ENCODE measurements around the gene TSHZ3. TPM values are rescaled to one million over a fixed set of nuclear protein-coding genes. Genes with fewer than 3 reads are reported as not detected.

TSHZ3 gene
- total and polyA plus RNA-seq, 2 of the 8 experiments (the other 6 are each of a cell fraction or from before 2014, with no cell fraction given) = 3.1 to 12.3 TPM

GRCh38 chr19:31260171-31260933 is 88.9 kb downstream of the TSHZ3 start:
- FAIRE-seq = no peak
- 78% methylated on average over 7 of the region's 7 CpGs; no CpG with 5 or more reads in 1 of the 2 experiments for WGBS, 2 experiments (ENCODE audit: extremely low coverage in 1 of 2, insufficient coverage in 1 of 2, insufficient read length in 1 of 2, insufficient replicate concordance in 2 of 2, low coverage in 1 of 2, low lambda C conversion rate in 2 of 2, missing lambda C conversion rate in 1 of 2)
- H2BK5ac ChIP-seq (ENCODE audit: low read depth, low read length) = no peak overlapping the region

More at GRCh38 chr19:31260171-31260933, 88.9 kb downstream of the TSHZ3 start:
- H3K56ac ChIP-seq (replicated peaks; ENCODE audit: insufficient read length, low read depth, low read length) = no peak overlapping the region
- TF ChIP-seq CBX8 (IDR thresholded peaks at IDR 0.05; ENCODE audit: borderline replicate concordance, low read depth, low read length) = no peak
- no peaks in the 10 kb centered on the region for H3K27me3 ChIP-seq (replicated peaks in 1 of 4; ENCODE audit: control insufficient read depth in 3 of 4, extremely low read depth in 1 of 4, insufficient read depth in 3 of 4, low read length in 3 of 4)
- H2AK5ac ChIP-seq (ENCODE audit: low read depth, low read length) = no peak overlapping the region
- H3K4me2 ChIP-seq (ENCODE audit: insufficient read depth in 1 of 2, low read depth in 2 of 2, low read length in 2 of 2) = no peak overlapping the region
- no peak overlapping the region for H3K4ac ChIP-seq (replicated peaks; ENCODE audit: insufficient read length, low read depth, low read length)
- no peaks in the 10 kb centered on the region for H3K79me2 ChIP-seq (ENCODE audit: control insufficient read depth in 1 of 2, insufficient read depth in 2 of 2, low read length in 2 of 2)
- no peaks in the 10 kb centered on the region for H4K20me1 ChIP-seq (replicated peaks in 1 of 2; ENCODE audit: control insufficient read depth in 1 of 2, insufficient read depth in 2 of 2, low read length in 2 of 2)
- no peaks in the 10 kb centered on the region for H3K79me1 ChIP-seq (ENCODE audit: low read depth, low read length)
- no peak overlapping the region for H3K27ac ChIP-seq (ENCODE audit: low read depth, low read length)
- H3K23me2 ChIP-seq (ENCODE audit: low read depth, low read length) = no peaks in the 10 kb centered on the region
- H3K4me3 ChIP-seq (ENCODE audit: extremely low read depth in 1 of 4, insufficient read depth in 2 of 4, low read depth in 3 of 4, low read length in 4 of 4) = no peak overlapping the region
- CTCF ChIA-PET (ENCODE audit: partially characterized antibody) = interaction anchor here (1.1 to 4.7 kb wide), 3 partner anchors 11 to 415 kb away, joined by 3 to 19 read pairs (median 3); no protein-coding TSS in a partner anchor
- no peak overlapping the region for H3K14ac ChIP-seq (ENCODE audit: insufficient read length)
- no peak overlapping the region for H2AFZ ChIP-seq (ENCODE audit: low read length)
- H3K9me3 ChIP-seq (ENCODE audit: insufficient read depth in 2 of 2, low read depth in 1 of 2, low read length in 1 of 2) = no peaks in the 10 kb centered on the region
- H4K5ac ChIP-seq (ENCODE audit: insufficient read length, low read depth, low read length) = no peak overlapping the region
- no peak overlapping the region for H3K23ac ChIP-seq (ENCODE audit: insufficient read length)
- no peaks in the 10 kb centered on the region for H3K36me3 ChIP-seq (ENCODE audit: control insufficient read depth in 2 of 4, insufficient read depth in 4 of 4, low read length in 3 of 4)
- no peak overlapping the region for H2BK15ac ChIP-seq (ENCODE audit: low read length)
- peaks cover 0 to 2% (median 0%) of the 10 kb centered on the region in 4 experiments; a peak in 3 of 7 replicates for H3K4me1 ChIP-seq (replicated peaks in 1 of 4; ENCODE audit: control insufficient read depth in 3 of 4, insufficient read depth in 4 of 4, low read length in 3 of 4)
- H2BK12ac ChIP-seq (ENCODE audit: low read depth, low read length) = no peak overlapping the region
- no peak overlapping the region for H4K8ac ChIP-seq (ENCODE audit: extremely low read depth, insufficient read depth, low read length)
- DNase-seq (ENCODE audit: low read depth in 1 of 2, low spot score in 2 of 2) = no peak
- H4K91ac ChIP-seq (replicated peaks; ENCODE audit: insufficient read length, low read length) = no peak overlapping the region
- H3K18ac ChIP-seq (ENCODE audit: extremely low read depth, low read length) = no peak overlapping the region
- POLR2A ChIA-PET (ENCODE audit: partially characterized antibody) = no interaction called here
- no peak overlapping the region for H2BK20ac ChIP-seq (ENCODE audit: low read length)
- no peak overlapping the region for H3K9ac ChIP-seq (replicated peaks in 1 of 4; ENCODE audit: extremely low read depth in 1 of 4, low read depth in 3 of 4, low read length in 3 of 4)
- no peak overlapping the region for H2BK120ac ChIP-seq (replicated peaks; ENCODE audit: low read depth, low read length)
